Mesenchymal stem cell (in vitro differentiated cells and primary cell): ENCODE measurements around the gene ELMO1.

Experiments used
- DNase-seq: peaks from one replicate; pipeline ENCODE4 v3.0.0-alpha.2; 2013
- H2AFZ ChIP-seq: one replicate; pipeline ENCODE4 v1.6.1; 2013; ENCODE audit warnings: low read depth, mild to moderate bottlenecking, control low read depth, inconsistent platforms, low read length, moderate library complexity
- H2AK5ac ChIP-seq: 2 replicates; pipeline ENCODE4 v1.6.1; 2013; ENCODE audit warnings: low read length, moderate library complexity, mild to moderate bottlenecking, inconsistent platforms; ENCODE audit not compliant: severe bottlenecking
- H2BK120ac ChIP-seq: one replicate; pipeline ENCODE4 v1.6.1; 2013; ENCODE audit warnings: low read depth, mild to moderate bottlenecking, inconsistent platforms, low read length, moderate library complexity
- H2BK12ac ChIP-seq, 2 experiments: one replicate each; pipeline ENCODE4 v1.6.1; 2013; ENCODE audit warnings: inconsistent platforms in 2 of 2, low read length in 2 of 2, mild to moderate bottlenecking in 2 of 2, moderate library complexity in 2 of 2, control low read depth in 1 of 2
- H2BK15ac ChIP-seq: one replicate; pipeline ENCODE4 v1.6.1; 2013; ENCODE audit warnings: mild to moderate bottlenecking, low read depth, inconsistent platforms; ENCODE audit not compliant: poor library complexity, severe bottlenecking
- H2BK5ac ChIP-seq: 2 replicates; pipeline ENCODE4 v1.6.1; 2013; ENCODE audit warnings: low read depth, mild to moderate bottlenecking, low read length, control low read depth, inconsistent platforms; ENCODE audit not compliant: poor library complexity, severe bottlenecking
- H3K14ac ChIP-seq, 2 experiments: one replicate each; pipeline ENCODE4 v1.6.1; 2013; ENCODE audit warnings: inconsistent platforms in 2 of 2, low read length in 2 of 2, control low read depth in 1 of 2, mild to moderate bottlenecking in 1 of 2, moderate library complexity in 1 of 2
- H3K18ac ChIP-seq, 2 experiments: one replicate each; pipeline ENCODE4 v1.6.1; 2013; ENCODE audit warnings: inconsistent platforms in 2 of 2, low read length in 2 of 2, control low read depth in 1 of 2, low read depth in 1 of 2, mild to moderate bottlenecking in 1 of 2
- H3K23ac ChIP-seq, 2 experiments: one replicate each; pipeline ENCODE4 v1.6.1; 2013; ENCODE audit warnings: inconsistent platforms in 2 of 2, low read length in 2 of 2, mild to moderate bottlenecking in 2 of 2, moderate library complexity in 2 of 2, control low read depth in 1 of 2
- H3K27ac ChIP-seq: 2 replicates; pipeline ENCODE4 v1.5.1; 2013; ENCODE audit warnings: mild to moderate bottlenecking, moderate library complexity, low read length, control low read depth, inconsistent platforms; ENCODE audit not compliant: poor library complexity, severe bottlenecking
- H3K27me3 ChIP-seq, 2 experiments: 2 replicates each; pipeline versions ENCODE4 v1.6.1 to v1.7.0; 2013; ENCODE audit warnings: low read length in 2 of 2, mild to moderate bottlenecking in 2 of 2, moderate library complexity in 2 of 2, control low read depth in 1 of 2, inconsistent platforms in 1 of 2; ENCODE audit not compliant: control insufficient read depth in 1 of 2, insufficient read depth in 1 of 2
- H3K36me3 ChIP-seq, 2 experiments: 2 replicates each; pipeline versions ENCODE4 v1.6.1 to v1.7.0; 2013; ENCODE audit warnings: low read length in 2 of 2, control low read depth in 1 of 2, inconsistent platforms in 1 of 2, low read depth in 1 of 2, mild to moderate bottlenecking in 1 of 2; ENCODE audit not compliant: insufficient read depth in 2 of 2, control insufficient read depth in 1 of 2
- H3K4ac ChIP-seq, 2 experiments: one replicate each; pipeline ENCODE4 v1.6.1; 2013; ENCODE audit warnings: inconsistent platforms in 2 of 2, low read length in 2 of 2, mild to moderate bottlenecking in 2 of 2, moderate library complexity in 2 of 2, control low read depth in 1 of 2, low read depth in 1 of 2
- H3K4me1 ChIP-seq: 2 replicates; pipeline ENCODE4 v1.6.1; 2013; ENCODE audit warnings: low read depth, low read length, control low read depth; ENCODE audit not compliant: control insufficient read depth, insufficient read depth
- H3K4me2 ChIP-seq: 2 replicates; pipeline ENCODE4 v1.6.1; 2013; ENCODE audit warnings: low read length, mild to moderate bottlenecking, inconsistent platforms; ENCODE audit not compliant: poor library complexity, severe bottlenecking
- H3K4me3 ChIP-seq, 2 experiments: 2 replicates each; pipeline versions ENCODE4 v1.5.1 to v1.7.0; 2013; ENCODE audit warnings: low read length in 2 of 2, mild to moderate bottlenecking in 2 of 2, control low read depth in 1 of 2, low read depth in 1 of 2; ENCODE audit not compliant: insufficient read depth in 1 of 2
- H3K79me1 ChIP-seq: replicated peaks from 2 replicates; pipeline ENCODE4 v1.6.1; 2013; ENCODE audit warnings: mild to moderate bottlenecking, control low read depth, low read length, inconsistent platforms; ENCODE audit not compliant: poor library complexity, severe bottlenecking
- H3K9ac ChIP-seq: 2 replicates; pipeline ENCODE4 v1.7.0; 2013; ENCODE audit warnings: mild to moderate bottlenecking, low read length, moderate library complexity
- H3K9me3 ChIP-seq: 2 replicates; pipeline ENCODE4 v1.7.0; 2013; ENCODE audit warnings: mild to moderate bottlenecking, low read length; ENCODE audit not compliant: control insufficient read depth
- H4K8ac ChIP-seq: one replicate; pipeline ENCODE4 v1.6.1; 2013; ENCODE audit warnings: inconsistent platforms, mild to moderate bottlenecking, low read length, moderate library complexity
- H4K91ac ChIP-seq: one replicate; pipeline ENCODE4 v1.6.1; 2013; ENCODE audit warnings: mild to moderate bottlenecking, low read length, inconsistent platforms
- WGBS: methylation state at CpG from one replicate; pipeline ENCODE4 v1.1.7; 2013; ENCODE audit warnings: mixed read lengths; 5-methylcytosine and 5-hydroxymethylcytosine counted together

ELMO1 gene

GRCh38 chr7:36904802-36905201 is 543.9 kb downstream of the ELMO1 start:
- WGBS: 33% methylated on average over 1 of the region's 2 CpGs
- H2BK120ac ChIP-seq: no peak overlapping the region

GRCh38 chr7:36904101-36904500 is 544.6 kb downstream of the ELMO1 start:
- H3K18ac ChIP-seq: no peak overlapping the region
- H3K4me3 ChIP-seq: no peak overlapping the region
- H2AK5ac ChIP-seq: no peak overlapping the region
- no peak overlapping the region for H3K4ac ChIP-seq
- 73% methylated on average over 3 of the region's 3 CpGs for WGBS
- no peak overlapping the region for H2BK15ac ChIP-seq
- H3K9ac ChIP-seq: no peak overlapping the region
- H2BK120ac ChIP-seq: no peak overlapping the region
- H3K27ac ChIP-seq: no peak overlapping the region
- no peak overlapping the region for H4K91ac ChIP-seq
- H3K14ac ChIP-seq: no peak overlapping the region
- H4K8ac ChIP-seq: no peak overlapping the region
- H2BK12ac ChIP-seq: no peak overlapping the region
- H3K4me2 ChIP-seq: no peak overlapping the region
- H3K23ac ChIP-seq: no peak overlapping the region
- no peak overlapping the region for H2AFZ ChIP-seq
- peaks cover 6% of the 10 kb centered on the region for H3K9me3 ChIP-seq
- DNase-seq: no peak
- H3K4me1 ChIP-seq: no peaks in the 10 kb centered on the region
- no peaks in the 10 kb centered on the region for H3K36me3 ChIP-seq
- H2BK5ac ChIP-seq: no peak overlapping the region
- no peaks in the 10 kb centered on the region for H3K27me3 ChIP-seq
- H3K79me1 ChIP-seq: no peaks in the 10 kb centered on the region

More at GRCh38 chr7:36904802-36905201, 543.9 kb downstream of the ELMO1 start:
- Histone ChIP-seq H3K4me1 (no peaks in the 10 kb centered on the region), H3K79me1 (no peaks in the 10 kb centered on the region), H3K36me3 (no peaks in the 10 kb centered on the region), H2BK5ac (no peak overlapping the region), H4K91ac (no peak overlapping the region), H3K14ac (no peak overlapping the region), H3K9ac (no peak overlapping the region), H2BK12ac (no peak overlapping the region), H3K27ac (no peak overlapping the region), H3K23ac (no peak overlapping the region), H3K9me3 (peaks cover 6% of the 10 kb centered on the region), H3K27me3 (no peaks in the 10 kb centered on the region), H3K4ac (no peak overlapping the region), H2BK15ac (no peak overlapping the region), H3K4me3 (no peak overlapping the region), H2AK5ac (no peak overlapping the region), H3K4me2 (no peak overlapping the region), H4K8ac (no peak overlapping the region), H3K18ac (no peak overlapping the region), H2AFZ (no peak overlapping the region)
- no peak for DNase-seq

GRCh38 chr7:36900988-36901710 is 547.5 kb downstream of the ELMO1 start:
- peaks cover 3% of the 10 kb centered on the region for H3K9me3 ChIP-seq
- no peak overlapping the region for H2BK12ac ChIP-seq
- H2AK5ac ChIP-seq: no peak overlapping the region
- no peak overlapping the region for H3K23ac ChIP-seq
- H2BK15ac ChIP-seq: no peak overlapping the region
- H3K4me1 ChIP-seq: no peaks in the 10 kb centered on the region
- no peak overlapping the region for H3K9ac ChIP-seq
- H3K18ac ChIP-seq: no peak overlapping the region
- no peak overlapping the region for H4K91ac ChIP-seq
- no peak overlapping the region for H3K14ac ChIP-seq
- no peak for DNase-seq
- no peak overlapping the region for H3K4me3 ChIP-seq
- 93% methylated on average over 3 of the region's 4 CpGs for WGBS
- no peak overlapping the region for H2BK5ac ChIP-seq
- H3K27me3 ChIP-seq: no peaks in the 10 kb centered on the region
- no peaks in the 10 kb centered on the region for H3K79me1 ChIP-seq
- no peaks in the 10 kb centered on the region for H3K36me3 ChIP-seq
- no peak overlapping the region for H3K4ac ChIP-seq
- no peak overlapping the region for H2AFZ ChIP-seq
- no peak overlapping the region for H3K27ac ChIP-seq
- no peak overlapping the region for H2BK120ac ChIP-seq
- H4K8ac ChIP-seq: no peak overlapping the region
- no peak overlapping the region for H3K4me2 ChIP-seq

- Histone ChIP-seq H2AK5ac (no peak overlapping the region), H4K91ac (no peak overlapping the region), H3K4me2 (no peak overlapping the region), H3K23ac (no peak overlapping the region), H2BK120ac (no peak overlapping the region), H3K14ac (no peak overlapping the region), H2AFZ (no peak overlapping the region), H4K8ac (no peak overlapping the region), H3K79me1 (no peaks in the 10 kb centered on the region), H2BK5ac (no peak overlapping the region), H3K27me3 (no peaks in the 10 kb centered on the region), H3K27ac (no peak overlapping the region), H2BK15ac (no peak overlapping the region), H3K9me3 (peaks cover 3% of the 10 kb centered on the region), H3K4me3 (no peak overlapping the region), H3K4me1 (no peaks in the 10 kb centered on the region), H3K36me3 (no peaks in the 10 kb centered on the region), H2BK12ac (no peak overlapping the region), H3K18ac (no peak overlapping the region), H3K9ac (no peak overlapping the region), H3K4ac (no peak overlapping the region)
- WGBS: 88% methylated on average over 4 of the region's 5 CpGs
- no peak for DNase-seq
Measured at GRCh38 chr7:36898186-36898585, 550.5 kb downstream of the ELMO1 start.
